Spleen (tissue), 11 donors: ENCODE measurements around the gene MOB3C. TPM values are rescaled to one million over a fixed set of nuclear protein-coding genes. Genes with fewer than 3 reads are reported as not detected.

Experiments used
- DNase-seq: peaks from one replicate; pipeline ENCODE4 v3.0.0-alpha.2; 2020
- H3K27ac ChIP-seq, 8 donors: fragments of 200-600 bp; sonication (generic) in 7 of 8; 1 replicate in 4 of 8; 2 replicates in 4 of 8; pipeline versions ENCODE4 v1.5.0 to v1.8.0; 2016 to 2021; ENCODE audit warnings: inconsistent platforms in 4 of 8, mild to moderate bottlenecking in 4 of 8, moderate library complexity in 1 of 8
- H3K27me3 ChIP-seq, 7 donors: fragments of 200-600 bp; sonication (generic) in 6 of 7; replicated peaks in 1 of 7; 1 replicate in 4 of 7; 2 replicates in 3 of 7; pipeline versions ENCODE4 v1.5.0 to v1.8.0; 2016 to 2021; ENCODE audit warnings: inconsistent platforms in 3 of 7, mild to moderate bottlenecking in 1 of 7
- H3K36me3 ChIP-seq, 6 donors: fragments of 200-600 bp; sonication (generic) in 5 of 6; 1 replicate in 4 of 6; 2 replicates in 2 of 6; pipeline versions ENCODE4 v1.5.0 to v1.8.0; 2016 to 2021; ENCODE audit warnings: inconsistent platforms in 2 of 6
- H3K4me1 ChIP-seq, 6 donors: fragments of 200-600 bp; sonication (generic) in 5 of 6; 1 replicate in 3 of 6; 2 replicates in 3 of 6; pipeline versions ENCODE4 v1.5.0 to v1.8.0; 2016 to 2021; ENCODE audit warnings: inconsistent platforms in 3 of 6
- H3K4me3 ChIP-seq, 8 donors: fragments of 200-600 bp; sonication (generic) in 7 of 8; 1 replicate in 4 of 8; 2 replicates in 4 of 8; pipeline versions ENCODE4 v1.5.0 to v1.8.0; 2016 to 2021; ENCODE audit warnings: inconsistent platforms in 4 of 8, mild to moderate bottlenecking in 4 of 8, moderate library complexity in 2 of 8
- H3K9me3 ChIP-seq, 8 donors: fragments of 200-600 bp; sonication (generic) in 7 of 8; 1 replicate in 4 of 8; 2 replicates in 4 of 8; pipeline versions ENCODE4 v1.5.0 to v1.8.0; 2016 to 2021; ENCODE audit warnings: inconsistent platforms in 4 of 8
- POLR2A ChIP-seq, 3 donors: fragments of 450-650 bp; IDR thresholded peaks; one replicate each; pipeline ENCODE4 v1.5.1; 2017; ENCODE audit warnings: antibody characterized with exemption in 3 of 3, mild to moderate bottlenecking in 1 of 3
- POLR2AphosphoS5 ChIP-seq, 3 donors: sonication (generic); formaldehyde crosslinking; IDR thresholded peaks; one replicate each; pipeline ENCODE4 v1.5.1; 2017; ENCODE audit warnings: antibody characterized with exemption in 3 of 3
- WGBS, 5 donors: extraction: QIAGEN DNeasy Blood & Tissue Kit in 3 of 5; methylation state at CpG; one replicate each; pipeline versions ENCODE4 v1.1.5 to v1.1.7; 2013 to 2018; 5-methylcytosine and 5-hydroxymethylcytosine counted together
- intact Hi-C: fragments of 100-400 bp; cut with DNase I; formaldehyde crosslinking; loops from one replicate; pipeline ENCODE4 v1.15.0; 2023; ENCODE audit warnings: low total_unique reads
- polyA plus RNA-seq, 3 donors: library from polyadenylated mRNA; stranded (reverse); fragments of 200-250 nt; gene quantifications; one replicate each; pipeline ENCODE4 v1.2.1, GENCODE V29; 2013
- total RNA-seq, 7 donors: library from RNA; depleted of rRNA in 3 of 7; stranded (reverse); fragments of >200 nt in 3 of 7; fragmentation: NEBNext Ultra II Directional in 4 of 7; extraction: Animal tissue kit (Norgen Biotek cat#: 25700) in 4 of 7; gene quantifications; one replicate each; pipeline versions ENCODE4 v1.1.0 to v1.2.1, GENCODE V29; 2016 to 2021
- TF ChIP-seq, protein P1 (sequence below), 11 experiments: fragments of 200-600 bp in 7 of 11; fragments of 450-650 bp in 4 of 11; sonication (generic) in 4 of 11; IDR thresholded peaks in 8 of 11; conservative IDR thresholded peaks in 3 of 11; 1 replicate in 7 of 11; 2 replicates in 4 of 11; pipeline versions ENCODE4 v1.4.0 to v1.8.0; 2016 to 2021; ENCODE audit warnings: antibody characterized with exemption in 11 of 11, inconsistent platforms in 4 of 11, mild to moderate bottlenecking in 1 of 11
- donor health status: healthy with polysubstance abuse.
- donor health status: DM: no; HTN: no; CAD: no; lungs with moderate emphysema.
- donor health status: DM: no; HTN: no; CAD: no.
- donor health status: Bipolar disorder and iron deficiency.
- donor health status: healthy.
- donor health status: DM: no; HTN: no; CAD: no.
- donor health status: DM: yes; HTN: yes; CAD: no.

The MOB3C gene
- total and polyA plus RNA-seq, 10 donors, result 8.2 to 27.5 (median 21.1) TPM

DNA sequence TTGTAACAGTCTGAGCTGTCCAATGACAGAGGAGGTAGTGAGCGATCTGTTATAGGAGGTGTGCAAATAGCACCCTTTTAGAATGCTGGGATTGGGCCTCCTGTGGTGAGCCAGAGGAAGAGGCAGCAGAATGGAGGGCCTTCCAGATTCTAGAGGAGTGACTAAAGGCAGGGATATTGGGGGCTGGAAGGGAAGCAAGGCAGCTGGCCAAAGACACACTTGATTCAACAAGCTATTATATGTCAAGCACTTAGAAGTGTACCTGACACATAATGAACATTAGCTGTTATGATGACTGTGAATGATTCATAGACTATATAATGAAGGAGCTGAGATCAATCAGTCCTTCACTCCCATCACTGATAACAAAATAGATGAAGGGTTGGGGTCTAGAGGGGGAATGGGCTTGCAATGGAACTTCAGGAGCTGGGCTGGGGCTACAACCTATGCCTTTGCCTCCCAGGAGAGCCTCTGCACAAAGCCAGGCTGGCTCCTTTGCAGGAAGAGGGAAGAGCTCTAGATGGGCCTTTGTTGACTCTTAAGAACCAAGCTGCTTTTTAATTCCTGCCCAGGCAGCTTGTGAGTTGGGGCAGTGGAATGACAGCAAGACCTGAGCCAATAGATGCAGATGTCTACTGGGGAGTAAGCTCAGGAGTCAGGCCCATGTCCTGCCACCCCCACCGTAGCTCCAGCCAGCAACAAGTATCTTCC is 10.2 kb downstream of the MOB3C start:
- Histone ChIP-seq H3K27ac (no peak overlapping the region), H3K4me1 (peaks cover 19 to 59% (median 39%) of the 10 kb centered on the region in 6 donors), H3K9me3 (no peaks in the 10 kb centered on the region), H3K36me3 (peaks cover 0 to 46% (median 31%) of the 10 kb centered on the region in 6 donors), H3K4me3 (no peak overlapping the region), H3K27me3 (no peaks in the 10 kb centered on the region)
- no peak for TF ChIP-seq POLR2A (IDR thresholded peaks at IDR 0.05)
- TF ChIP-seq, protein P1, sequence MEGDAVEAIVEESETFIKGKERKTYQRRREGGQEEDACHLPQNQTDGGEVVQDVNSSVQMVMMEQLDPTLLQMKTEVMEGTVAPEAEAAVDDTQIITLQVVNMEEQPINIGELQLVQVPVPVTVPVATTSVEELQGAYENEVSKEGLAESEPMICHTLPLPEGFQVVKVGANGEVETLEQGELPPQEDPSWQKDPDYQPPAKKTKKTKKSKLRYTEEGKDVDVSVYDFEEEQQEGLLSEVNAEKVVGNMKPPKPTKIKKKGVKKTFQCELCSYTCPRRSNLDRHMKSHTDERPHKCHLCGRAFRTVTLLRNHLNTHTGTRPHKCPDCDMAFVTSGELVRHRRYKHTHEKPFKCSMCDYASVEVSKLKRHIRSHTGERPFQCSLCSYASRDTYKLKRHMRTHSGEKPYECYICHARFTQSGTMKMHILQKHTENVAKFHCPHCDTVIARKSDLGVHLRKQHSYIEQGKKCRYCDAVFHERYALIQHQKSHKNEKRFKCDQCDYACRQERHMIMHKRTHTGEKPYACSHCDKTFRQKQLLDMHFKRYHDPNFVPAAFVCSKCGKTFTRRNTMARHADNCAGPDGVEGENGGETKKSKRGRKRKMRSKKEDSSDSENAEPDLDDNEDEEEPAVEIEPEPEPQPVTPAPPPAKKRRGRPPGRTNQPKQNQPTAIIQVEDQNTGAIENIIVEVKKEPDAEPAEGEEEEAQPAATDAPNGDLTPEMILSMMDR (IDR thresholded peaks at IDR 0.05 in 8 of 11, conservative IDR thresholded peaks at IDR 0.05 in 3 of 11), result no peak
- no peak for TF ChIP-seq POLR2AphosphoS5 (IDR thresholded peaks at IDR 0.05)
- WGBS, 5 donors, result 92 to 100% (median 97%) methylated on average over 2 of the region's 2 CpGs
- intact Hi-C loops, result no loop called here
- DNase-seq, result no peak

DNA sequence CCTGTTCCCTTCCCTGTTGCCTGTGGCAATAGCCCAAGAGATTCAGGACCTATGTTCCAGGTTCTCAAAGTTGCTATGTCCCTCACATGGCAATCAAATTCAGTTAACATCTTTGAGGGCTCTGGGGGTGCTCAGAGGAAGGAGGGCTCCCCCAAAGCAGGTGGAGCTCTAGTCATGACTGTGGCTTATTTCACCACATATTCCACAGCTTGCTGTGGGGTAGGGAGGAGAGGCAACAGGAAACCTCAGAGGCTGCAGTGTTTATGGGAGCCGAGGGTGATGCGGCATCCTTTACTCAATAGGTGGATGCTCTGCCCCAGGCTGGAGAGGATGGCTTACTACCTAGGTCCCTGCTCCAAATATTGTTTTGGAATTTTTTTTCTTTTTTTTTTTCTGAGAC is 11.4 kb downstream of the MOB3C start:
- H3K36me3 ChIP-seq, result peaks cover 0 to 34% (median 25%) of the 10 kb centered on the region in 6 donors
- 27 to 67% (median 43%) methylated on average over 2 of the region's 2 CpGs for WGBS, 5 donors
- TF ChIP-seq POLR2AphosphoS5 (IDR thresholded peaks at IDR 0.05), result no peak
- TF ChIP-seq, protein P1 (IDR thresholded peaks at IDR 0.05 in 8 of 11, conservative IDR thresholded peaks at IDR 0.05 in 3 of 11), result no peak
- no peak for TF ChIP-seq POLR2A (IDR thresholded peaks at IDR 0.05)
- no peaks in the 10 kb centered on the region for H3K27me3 ChIP-seq
- H3K4me1 ChIP-seq, result peaks cover 18 to 58% (median 40%) of the 10 kb centered on the region in 6 donors
- no peaks in the 10 kb centered on the region for H3K9me3 ChIP-seq
- peak overlapping the region in 3 of 8 donors; percentile 11 to 95 (median 93) for H3K27ac ChIP-seq
- intact Hi-C loops, result no loop called here
- DNase-seq, result no peak
- H3K4me3 ChIP-seq, result peak overlapping the region in 1 of 8 donors; percentile 93

DNA sequence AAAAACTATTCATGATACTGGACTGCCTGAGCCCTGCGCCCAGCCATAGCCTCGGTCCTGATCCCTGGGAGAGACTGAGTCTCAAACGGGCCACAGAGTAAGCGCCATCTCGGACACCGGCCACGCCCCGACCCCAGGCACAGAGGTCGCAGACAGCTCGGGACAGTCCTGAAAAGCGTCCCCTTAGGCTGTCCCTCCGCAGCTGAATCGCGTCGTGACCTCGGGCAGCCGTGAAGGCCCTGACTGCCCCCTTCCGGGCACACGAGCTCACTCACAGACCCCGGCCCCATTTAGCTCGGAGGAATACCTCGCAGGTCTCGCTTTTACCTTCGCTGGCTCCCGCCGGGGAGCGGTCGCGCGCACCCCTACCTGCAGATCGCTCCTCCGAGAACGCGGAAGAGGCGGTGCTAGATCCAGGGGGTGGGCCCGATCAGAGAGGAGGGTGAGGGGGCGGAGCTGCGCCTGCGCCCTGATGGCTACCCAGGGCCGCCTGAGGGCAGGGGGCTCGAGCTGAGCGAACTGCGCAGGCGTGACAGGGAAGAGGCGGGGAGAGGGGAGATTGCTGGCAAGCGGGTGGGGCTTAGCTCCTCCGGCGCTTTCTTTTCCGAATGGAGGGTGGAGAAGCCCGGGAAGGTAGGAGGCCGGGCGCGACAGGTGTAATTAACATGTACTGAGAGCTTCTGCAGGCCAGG is 12.6 kb downstream of the MOB3C start, which contains the start of gene MKNK1:
TSS of gene MKNK1 (minus strand) at position 411 of the 692 bp plus-strand sequence. CDS start 20,941 bp downstream, outside the sequence.
- Histone ChIP-seq H3K4me3 (peak within 1 kb of the TSS; percentile 63 to 93 (median 74)), H3K27me3 (no peaks in the 10 kb centered on the region), H3K4me1 (peaks cover 18 to 70% (median 53%) of the 10 kb centered on the region in 6 donors), H3K9me3 (no peaks in the 10 kb centered on the region), H3K27ac (peak within 1 kb of the TSS; percentile 69 to 95 (median 88)), H3K36me3 (peaks cover 0 to 21% (median 13%) of the 10 kb centered on the region in 6 donors)
- 0 to 1% (median 0%) methylated on average over 22 to 53 of the region's 53 CpGs for WGBS, 5 donors
- TF ChIP-seq POLR2A (IDR thresholded peaks at IDR 0.05) (peak in 2 of 3 donors; percentile 59 to 85), POLR2AphosphoS5 (IDR thresholded peaks at IDR 0.05) (peak; percentile 99)
- TF ChIP-seq, protein P1 (IDR thresholded peaks at IDR 0.05 in 8 of 11, conservative IDR thresholded peaks at IDR 0.05 in 3 of 11), result peak in 5 of 11 experiments; percentile 16 to 38 (median 29)
- peak; percentile 99 for DNase-seq
- intact Hi-C loops, result no loop called here

DNA sequence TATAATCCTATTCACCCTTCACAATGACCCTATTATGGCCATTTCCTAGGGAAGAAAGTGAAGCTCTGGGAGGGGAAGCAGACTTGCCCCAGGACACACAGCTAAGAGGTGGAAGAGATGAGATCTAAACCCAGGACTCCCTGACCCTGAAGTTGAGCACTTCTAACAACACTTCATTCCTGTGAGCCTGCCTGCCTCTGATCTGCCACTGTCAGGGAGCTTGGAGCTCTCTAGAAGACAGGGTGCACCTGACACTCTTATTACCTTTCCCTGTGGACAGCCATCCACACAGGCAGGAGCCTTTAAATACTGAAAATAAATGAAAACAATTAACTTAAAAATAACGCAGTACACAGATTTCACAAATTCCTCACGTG is 13.1 kb downstream of the MOB3C start:
- DNase-seq, result no peak
- 0 to 5% (median 4%) methylated on average over 2 of the region's 2 CpGs for WGBS, 5 donors
- H3K27ac ChIP-seq, result peak overlapping the region; percentile 69 to 95 (median 88)
- peaks cover 0 to 16% (median 8%) of the 10 kb centered on the region in 6 donors for H3K36me3 ChIP-seq
- H3K4me3 ChIP-seq, result peak overlapping the region; percentile 63 to 93 (median 74)
- no peaks in the 10 kb centered on the region for H3K27me3 ChIP-seq
- peaks cover 18 to 75% (median 55%) of the 10 kb centered on the region in 6 donors for H3K4me1 ChIP-seq
- TF ChIP-seq, protein P1 (IDR thresholded peaks at IDR 0.05 in 8 of 11, conservative IDR thresholded peaks at IDR 0.05 in 3 of 11), result no peak
- TF ChIP-seq POLR2AphosphoS5 (IDR thresholded peaks at IDR 0.05) (no peak), POLR2A (IDR thresholded peaks at IDR 0.05) (no peak)
- no peaks in the 10 kb centered on the region for H3K9me3 ChIP-seq
- intact Hi-C loops, result no loop called here
